ENCODE results near the gene CTBP2.

GRCh38 chr10:124977161-124977560 is 183.2 kb downstream of the CTBP2 start:
- no peak for TF ChIP-seq POLR2AphosphoS5 (IDR thresholded peaks at IDR 0.05; ENCODE audit: low read depth, low read length)
- TF ChIP-seq CTCF (IDR thresholded peaks at IDR 0.05): no peak
- TF ChIP-seq REST (IDR thresholded peaks at IDR 0.05; ENCODE audit: insufficient read depth in 1 of 2, low read depth in 2 of 2, low read length in 1 of 2): no peak
- TF ChIP-seq SIN3A (IDR thresholded peaks at IDR 0.05; ENCODE audit: borderline replicate concordance, insufficient read depth, low read depth, low read length): no peak

Data from Panc1 (cell line).